GM20431 (cell line): Measurements from ENCODE around the gene HEATR5B.

Experiments used
- in situ Hi-C: fragments of 300-500 bp; cut with MseI, MboI; formaldehyde crosslinking; loops from one replicate; pipeline ENCODE4 v1.15.0; 2020; ENCODE audit warnings: low sequenced_read_pairs; ENCODE audit not compliant: unreplicated experiment

HEATR5B gene

GRCh38 chr2:37083873-37084794 lies at the start of gene HEATR5B, which contains the start of gene GPATCH11:
Gene HEATR5B, minus strand, starts transcription at chr2:37084372. Its CDS starts 958 bp downstream, at chr2:37083414.
Gene GPATCH11, plus strand, starts transcription at chr2:37084518. Its CDS starts 3,864 bp downstream, at chr2:37088382.
- in situ Hi-C loops = no loop called here

GRCh38 chr2:37132914-37133313 lies 48.7 kb upstream of the HEATR5B start:
- in situ Hi-C loops = no loop called here

- in situ Hi-C loops = no loop called here
These were observed 41.2 kb upstream of the HEATR5B start for GRCh38 chr2:37125416-37125815.

- in situ Hi-C loops = no loop called here
These were observed 35.0 kb upstream of the HEATR5B start for GRCh38 chr2:37119157-37119556.

- in situ Hi-C loops = no loop called here
These were observed 33.4 kb upstream of the HEATR5B start for GRCh38 chr2:37117566-37117965.

GRCh38 chr2:37111958-37112357 lies 27.8 kb upstream of the HEATR5B start:
- in situ Hi-C loops = no loop called here

- in situ Hi-C loops = no loop called here
These were observed 26.4 kb upstream of the HEATR5B start for GRCh38 chr2:37110306-37111212.

GRCh38 chr2:37109523-37109922 lies 25.4 kb upstream of the HEATR5B start:
- in situ Hi-C loops = no loop called here

- in situ Hi-C loops = no loop called here
These were observed 21.0 kb upstream of the HEATR5B start for GRCh38 chr2:37105150-37105549.

GRCh38 chr2:37104178-37104577 lies 20.0 kb upstream of the HEATR5B start:
- in situ Hi-C loops = no loop called here

GRCh38 chr2:37102588-37102987 lies 18.4 kb upstream of the HEATR5B start:
- in situ Hi-C loops = no loop called here

- in situ Hi-C loops = no loop called here
These were observed 15.9 kb upstream of the HEATR5B start for GRCh38 chr2:37100054-37100453.

- in situ Hi-C loops = no loop called here
These were observed 14.4 kb upstream of the HEATR5B start for GRCh38 chr2:37098416-37099118.

- in situ Hi-C loops = no loop called here
These were observed 12.4 kb upstream of the HEATR5B start for GRCh38 chr2:37096568-37096967.

GRCh38 chr2:37091873-37092272 lies 7.7 kb upstream of the HEATR5B start:
- in situ Hi-C loops = no loop called here

GRCh38 chr2:37090019-37090477 lies 5.9 kb upstream of the HEATR5B start:
- in situ Hi-C loops = no loop called here

- in situ Hi-C loops = no loop called here
These were observed 1.6 kb upstream of the HEATR5B start for GRCh38 chr2:37085731-37086147.

- in situ Hi-C loops = no loop called here
These were observed 625 bp upstream of the HEATR5B start for GRCh38 chr2:37084797-37085196.

- in situ Hi-C loops = no loop called here
These were observed 3.5 kb downstream of the HEATR5B start for GRCh38 chr2:37080689-37081088.

GRCh38 chr2:37080266-37080665 lies 3.9 kb downstream of the HEATR5B start:
- in situ Hi-C loops = no loop called here
